ENCODE measurements around the gene ZSCAN5B.
A peak's percentile ranks its signal among the peaks of the same experiment; 100 is the strongest.

ZSCAN5B gene

GRCh38 chr19:56159009-56159559 is 38.5 kb downstream of the ZSCAN5B start:
- TF ChIP-seq ZFX (IDR thresholded peaks at IDR 0.05; ENCODE audit: borderline replicate concordance) = no peak
- TF ChIP-seq CTCF (IDR thresholded peaks at IDR 0.05) = no peak
- no peak overlapping the region for H3K27ac ChIP-seq

GRCh38 chr19:56158170-56158757 is 39.3 kb downstream of the ZSCAN5B start:
- TF ChIP-seq CTCF (IDR thresholded peaks at IDR 0.05) (no peak), ZFX (IDR thresholded peaks at IDR 0.05; ENCODE audit: borderline replicate concordance) (no peak)
- H3K27ac ChIP-seq = no peak overlapping the region

- no peak overlapping the region for H3K27ac ChIP-seq
- TF ChIP-seq ZFX (IDR thresholded peaks at IDR 0.05; ENCODE audit: borderline replicate concordance) (no peak), CTCF (IDR thresholded peaks at IDR 0.05) (no peak)
These were observed 40.8 kb downstream of the ZSCAN5B start for GRCh38 chr19:56156768-56157167.

GRCh38 chr19:56155124-56155687 is 42.4 kb downstream of the ZSCAN5B start:
- TF ChIP-seq ZFX (IDR thresholded peaks at IDR 0.05; ENCODE audit: borderline replicate concordance) (no peak), CTCF (IDR thresholded peaks at IDR 0.05) (peak; percentile 60)
- H3K27ac ChIP-seq = no peak overlapping the region

GRCh38 chr19:56153507-56153906 is 44.1 kb downstream of the ZSCAN5B start:
- no peak overlapping the region for H3K27ac ChIP-seq
- no peak for TF ChIP-seq ZFX (IDR thresholded peaks at IDR 0.05; ENCODE audit: borderline replicate concordance)
- TF ChIP-seq CTCF (IDR thresholded peaks at IDR 0.05) = no peak

GRCh38 chr19:56152644-56153043 is 44.9 kb downstream of the ZSCAN5B start:
- no peak for TF ChIP-seq ZFX (IDR thresholded peaks at IDR 0.05; ENCODE audit: borderline replicate concordance)
- no peak for TF ChIP-seq CTCF (IDR thresholded peaks at IDR 0.05)
- H3K27ac ChIP-seq = no peak overlapping the region

GRCh38 chr19:56150358-56150757 is 47.2 kb downstream of the ZSCAN5B start:
- H3K27ac ChIP-seq = no peak overlapping the region
- no peak for TF ChIP-seq ZFX (IDR thresholded peaks at IDR 0.05; ENCODE audit: borderline replicate concordance)
- TF ChIP-seq CTCF (IDR thresholded peaks at IDR 0.05) = no peak

Data from 22Rv1 (cell line).